OCI-LY7 (cell line): ENCODE measurements around the gene PDE6H. TPM values are rescaled to one million over a fixed set of nuclear protein-coding genes. Genes with fewer than 3 reads are reported as not detected.
A peak's percentile ranks its signal among the peaks of the same experiment; 100 is the strongest.

Experiments used
- BruUV-seq: library from RNA; stranded (reverse); fragments of 400-500 nt; replicated peaks from 2 replicates; lab custom pipeline; 2021; lab: Mats Ljungman, UMichigan
- CTCF ChIA-PET: fragments of 300-600 bp; sonication (Branson Sonifier 250); formaldehyde crosslinking; loops from one replicate; lab custom pipeline; 2022; ENCODE audit warnings: antibody characterized with exemption; ENCODE audit not compliant: unreplicated experiment; lab: Charles Lee
- POLR2A ChIA-PET: fragments of 300-600 bp; sonication (Branson Sonifier 250); formaldehyde crosslinking; loops from one replicate; lab custom pipeline; 2022; ENCODE audit warnings: antibody characterized with exemption; lab: Charles Lee
- DNase-seq: peaks from one replicate; pipeline ENCODE4 v3.0.0-alpha.2; 2015; ENCODE audit warnings: low spot score
- H2AFZ ChIP-seq: fragments of 200-600 bp; sonication (generic), shearing (Covaris generic); 2 replicates; pipeline ENCODE4 v1.6.1; 2014; ENCODE audit warnings: mild to moderate bottlenecking, antibody characterized with exemption, low read length, moderate library complexity
- H3K27ac ChIP-seq: fragments of 200-600 bp; sonication (generic); 2 replicates; pipeline ENCODE4 v1.5.1; 2014; ENCODE audit warnings: mixed run types, low read depth, mild to moderate bottlenecking, moderate library complexity, low read length, inconsistent platforms; ENCODE audit not compliant: poor library complexity, severe bottlenecking
- H3K36me3 ChIP-seq: fragments of 200-600 bp; sonication (generic); 2 replicates; pipeline ENCODE4 v1.6.1; 2014; ENCODE audit warnings: mild to moderate bottlenecking, antibody characterized with exemption, low read length, moderate library complexity, mixed read lengths; ENCODE audit not compliant: insufficient read depth
- H3K4me1 ChIP-seq: fragments of 200-600 bp; sonication (generic); 2 replicates; pipeline ENCODE4 v1.5.1; 2014; ENCODE audit warnings: mild to moderate bottlenecking, low read length; ENCODE audit not compliant: insufficient read depth, poor library complexity, severe bottlenecking
- H3K4me2 ChIP-seq: fragments of 200-600 bp; sonication (generic); 2 replicates; pipeline ENCODE4 v1.6.1; 2014; ENCODE audit warnings: mild to moderate bottlenecking, low read length
- H3K4me3 ChIP-seq: fragments of 200-600 bp; sonication (generic); 2 replicates; pipeline ENCODE4 v1.5.1; 2014; ENCODE audit warnings: mild to moderate bottlenecking, low read depth, low read length; ENCODE audit not compliant: poor library complexity, severe bottlenecking
- H3K79me2 ChIP-seq: fragments of 200-600 bp; sonication (generic); 2 replicates; pipeline ENCODE4 v1.6.1; 2016; ENCODE audit warnings: low read depth, mild to moderate bottlenecking, low read length, moderate library complexity, mixed read lengths; ENCODE audit not compliant: insufficient read depth
- H3K9me2 ChIP-seq: fragments of 200-600 bp; sonication (generic); 2 replicates; pipeline ENCODE4 v1.6.1; 2016; ENCODE audit warnings: mild to moderate bottlenecking, low read length, mixed read lengths; ENCODE audit not compliant: insufficient read depth
- H3K9me3 ChIP-seq: fragments of 200-600 bp; sonication (generic); 2 replicates; pipeline ENCODE4 v1.6.1; 2014; ENCODE audit warnings: mild to moderate bottlenecking, mixed run types, low read length, mixed read lengths
- H4K20me1 ChIP-seq: fragments of 200-600 bp; sonication (generic); 2 replicates; pipeline ENCODE4 v1.6.1; 2014; ENCODE audit warnings: mild to moderate bottlenecking, antibody characterized with exemption, low read length, moderate library complexity, mixed read lengths; ENCODE audit not compliant: insufficient read depth
- CTCF ChIP-seq: fragments of 200-600 bp; sonication (generic); conservative IDR thresholded peaks from 2 replicates; pipeline ENCODE4 v1.5.1; 2014; ENCODE audit warnings: mild to moderate bottlenecking, antibody characterized with exemption, low read length, moderate library complexity, mixed read lengths
- EZH2phosphoT487 ChIP-seq: fragments of 200-600 bp; sonication (generic); IDR thresholded peaks from 2 replicates; pipeline ENCODE4 v1.6.1; 2018; ENCODE audit warnings: low read depth, borderline replicate concordance, mild to moderate bottlenecking, mixed run types, antibody characterized with exemption, low read length, moderate library complexity, mixed read lengths
- intact Hi-C: fragments of 100-400 bp; cut with micrococcal nuclease; formaldehyde crosslinking; loops from one replicate; pipeline ENCODE4 v1.10.0; 2022; ENCODE audit not compliant: unreplicated experiment
- total RNA-seq, 2 experiments: library from RNA; depleted of rRNA in 1 of 2; stranded (reverse); fragments of >200 nt in 1 of 2; shearing (Covaris generic) in 1 of 2; gene quantifications; 2 replicates each; pipeline ENCODE4 v1.2.3, GENCODE V29; 2014 to 2022

PDE6H gene
- total RNA-seq, 2 experiments from 2014 or later = not detected

GRCh38 chr12:14984036-14984435, 11.2 kb downstream of the PDE6H start:
- Histone ChIP-seq H3K9me2 (no peaks in the 10 kb centered on the region), H3K27ac (no peak overlapping the region), H3K4me2 (no peak overlapping the region), H3K79me2 (no peaks in the 10 kb centered on the region), H2AFZ (no peak overlapping the region), H3K4me3 (no peak overlapping the region), H3K36me3 (no peaks in the 10 kb centered on the region), H4K20me1 (no peaks in the 10 kb centered on the region), H3K4me1 (peaks cover 20% of the 10 kb centered on the region), H3K9me3 (no peaks in the 10 kb centered on the region)
- ChIA-PET CTCF (no interaction called here), POLR2A (interaction anchor here (0.6 to 3.0 kb wide), 6 partner anchors 11 to 926 kb away, joined by 3 to 14 read pairs (median 4); partner anchors contain the start of genes ARHGDIB and PDE6H)
- no peak for DNase-seq
- no TSS peak for BruUV-seq
- TF ChIP-seq EZH2phosphoT487 (no peak), CTCF (no peak)
- intact Hi-C loops = no loop called here

- H4K20me1 ChIP-seq = no peaks in the 10 kb centered on the region
- no peak overlapping the region for H3K27ac ChIP-seq
- ChIA-PET CTCF (no interaction called here), POLR2A (interaction anchor here (0.7 to 3.0 kb wide), 3 partner anchors 12 to 23 kb away, joined by 3 to 14 read pairs (median 3); partner anchors contain the start of gene PDE6H)
- no peak overlapping the region for H3K4me3 ChIP-seq
- H3K9me3 ChIP-seq = no peaks in the 10 kb centered on the region
- BruUV-seq = no TSS peak
- H3K9me2 ChIP-seq = no peaks in the 10 kb centered on the region
- H3K4me1 ChIP-seq = peaks cover 19% of the 10 kb centered on the region
- no peak for DNase-seq
- intact Hi-C loops = no loop called here
- H2AFZ ChIP-seq = no peak overlapping the region
- H3K79me2 ChIP-seq = no peaks in the 10 kb centered on the region
- no peak overlapping the region for H3K4me2 ChIP-seq
- H3K36me3 ChIP-seq = no peaks in the 10 kb centered on the region
- TF ChIP-seq EZH2phosphoT487 (no peak), CTCF (no peak)
Observed at GRCh38 chr12:14984766-14985285, 12.0 kb downstream of the PDE6H start.

- ChIA-PET POLR2A (interaction anchor here (0.7 to 1.0 kb wide), 5 partner anchors 9 to 457 kb away, joined by 3 to 7 read pairs (median 4); no protein-coding TSS in a partner anchor), CTCF (no interaction called here)
- DNase-seq = no peak
- BruUV-seq = no TSS peak
- peaks cover 21% of the 10 kb centered on the region for H3K4me1 ChIP-seq
- no peaks in the 10 kb centered on the region for H3K9me2 ChIP-seq
- H3K9me3 ChIP-seq = peaks cover 9% of the 10 kb centered on the region; the same call in 1 of the 2 replicates
- TF ChIP-seq CTCF (peak; percentile 54), EZH2phosphoT487 (no peak)
- H3K27ac ChIP-seq = no peak overlapping the region
- no peak overlapping the region for H3K4me3 ChIP-seq
- H3K4me2 ChIP-seq = no peak overlapping the region
- no peaks in the 10 kb centered on the region for H4K20me1 ChIP-seq
- H3K36me3 ChIP-seq = no peaks in the 10 kb centered on the region
- no peak overlapping the region for H2AFZ ChIP-seq
- intact Hi-C loops = no loop called here
- H3K79me2 ChIP-seq = no peaks in the 10 kb centered on the region
Observed at GRCh38 chr12:14986449-14986848, 13.6 kb downstream of the PDE6H start.
